IPS-15b (cell line): ENCODE results near the gene PPP1R3G.

Source experiments
- H3K27me3 ChIP-seq: one replicate; pipeline ENCODE4 v1.6.1; 2013; ENCODE audit warnings: low read length; ENCODE audit not compliant: control insufficient read depth, insufficient read depth
- H3K36me3 ChIP-seq: one replicate; pipeline ENCODE4 v1.6.1; 2013; ENCODE audit warnings: low read length; ENCODE audit not compliant: control insufficient read depth, insufficient read depth
- H3K4me1 ChIP-seq: one replicate; pipeline ENCODE4 v1.6.1; 2013; ENCODE audit warnings: mild to moderate bottlenecking, low read length; ENCODE audit not compliant: control insufficient read depth, insufficient read depth
- H3K4me3 ChIP-seq: one replicate; pipeline ENCODE4 v1.5.1; 2013; ENCODE audit warnings: low read depth, low read length
- H3K9ac ChIP-seq: one replicate; pipeline ENCODE4 v1.6.1; 2013; ENCODE audit warnings: low read depth, mild to moderate bottlenecking, low read length
- H3K9me3 ChIP-seq: one replicate; pipeline ENCODE4 v1.6.1; 2013; ENCODE audit warnings: mild to moderate bottlenecking, low read length; ENCODE audit not compliant: control insufficient read depth, insufficient read depth

The PPP1R3G gene

DNA sequence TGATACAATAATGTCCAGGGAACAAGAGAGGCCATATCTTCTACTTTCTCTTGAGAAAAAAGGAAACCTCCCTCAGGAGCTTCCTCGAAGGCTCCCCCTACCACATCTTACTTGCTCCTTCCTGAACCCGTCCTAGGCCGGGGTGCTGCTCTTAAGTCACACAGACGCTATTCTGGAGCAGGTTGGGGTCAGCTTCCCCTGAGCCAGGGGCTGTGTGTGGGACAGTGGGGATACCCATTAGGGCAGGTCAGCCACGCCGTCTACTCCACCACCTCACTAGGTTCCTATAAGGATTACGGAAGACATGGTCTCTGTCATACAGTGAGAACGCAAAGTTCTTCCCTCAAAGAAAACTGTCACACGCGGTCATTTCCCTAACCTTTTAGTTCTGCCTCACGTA, 8.2 kb upstream of the PPP1R3G start:
- Histone ChIP-seq H3K4me1 (no peaks in the 10 kb centered on the region), H3K9me3 (no peaks in the 10 kb centered on the region), H3K36me3 (no peaks in the 10 kb centered on the region), H3K4me3 (no peak overlapping the region), H3K9ac (no peak overlapping the region), H3K27me3 (peaks cover 3% of the 10 kb centered on the region)

GRCh38 chr6:5078121-5078669, 6.9 kb upstream of the PPP1R3G start:
- H3K9ac ChIP-seq: no peak overlapping the region
- peaks cover 11% of the 10 kb centered on the region for H3K27me3 ChIP-seq
- H3K4me3 ChIP-seq: no peak overlapping the region
- no peaks in the 10 kb centered on the region for H3K9me3 ChIP-seq
- no peaks in the 10 kb centered on the region for H3K4me1 ChIP-seq
- no peaks in the 10 kb centered on the region for H3K36me3 ChIP-seq

DNA sequence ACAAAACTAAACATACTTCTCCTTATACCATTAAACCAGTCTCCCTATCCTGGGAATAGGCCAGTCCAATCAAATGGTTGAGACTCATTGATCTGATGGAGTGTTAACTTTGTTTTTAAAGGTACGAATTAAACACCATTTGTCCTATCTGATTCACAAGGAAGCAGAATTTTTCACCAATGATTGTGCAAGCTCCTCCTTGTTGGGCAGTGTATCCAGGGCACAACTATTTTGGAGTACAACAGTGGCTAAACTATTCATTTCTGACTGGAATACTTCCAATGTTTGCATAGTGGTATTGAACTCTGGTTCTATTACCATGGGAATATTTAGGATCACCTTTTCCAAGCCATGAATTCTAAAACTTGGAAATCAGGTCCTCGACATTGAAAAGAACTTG, 5.4 kb upstream of the PPP1R3G start:
- no peak overlapping the region for H3K9ac ChIP-seq
- H3K4me1 ChIP-seq: no peaks in the 10 kb centered on the region
- H3K36me3 ChIP-seq: no peaks in the 10 kb centered on the region
- H3K27me3 ChIP-seq: peaks cover 23% of the 10 kb centered on the region
- H3K4me3 ChIP-seq: no peak overlapping the region
- H3K9me3 ChIP-seq: no peaks in the 10 kb centered on the region

DNA sequence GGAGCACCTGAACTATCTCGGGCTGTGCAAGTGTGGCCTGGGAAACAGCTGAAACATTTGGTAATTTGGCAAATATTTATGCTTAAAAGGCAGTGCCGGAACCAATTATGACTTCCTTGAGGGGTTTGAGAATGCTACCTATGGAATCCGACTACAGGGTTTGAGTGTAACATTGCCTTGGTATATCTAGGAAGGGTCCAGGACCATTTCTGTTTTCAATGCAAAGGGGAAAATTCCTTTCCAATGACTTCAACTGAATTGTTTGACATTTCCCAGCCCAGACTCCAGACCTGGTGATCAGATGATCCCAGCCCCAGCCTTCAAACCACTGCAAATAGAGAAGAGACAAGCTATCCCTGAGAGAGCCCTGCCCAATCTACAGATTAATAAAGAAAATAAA, 4.6 kb upstream of the PPP1R3G start:
- H3K4me1 ChIP-seq: no peaks in the 10 kb centered on the region
- H3K9me3 ChIP-seq: no peaks in the 10 kb centered on the region
- H3K9ac ChIP-seq: no peak overlapping the region
- no peaks in the 10 kb centered on the region for H3K36me3 ChIP-seq
- peaks cover 30% of the 10 kb centered on the region for H3K27me3 ChIP-seq
- no peak overlapping the region for H3K4me3 ChIP-seq

- no peak overlapping the region for H3K4me3 ChIP-seq
- H3K27me3 ChIP-seq: peaks cover 35% of the 10 kb centered on the region
- H3K9me3 ChIP-seq: no peaks in the 10 kb centered on the region
- no peak overlapping the region for H3K9ac ChIP-seq
- no peaks in the 10 kb centered on the region for H3K4me1 ChIP-seq
- H3K36me3 ChIP-seq: no peaks in the 10 kb centered on the region
These were observed 4.0 kb upstream of the PPP1R3G start for GRCh38 chr6:5081182-5081581.

DNA sequence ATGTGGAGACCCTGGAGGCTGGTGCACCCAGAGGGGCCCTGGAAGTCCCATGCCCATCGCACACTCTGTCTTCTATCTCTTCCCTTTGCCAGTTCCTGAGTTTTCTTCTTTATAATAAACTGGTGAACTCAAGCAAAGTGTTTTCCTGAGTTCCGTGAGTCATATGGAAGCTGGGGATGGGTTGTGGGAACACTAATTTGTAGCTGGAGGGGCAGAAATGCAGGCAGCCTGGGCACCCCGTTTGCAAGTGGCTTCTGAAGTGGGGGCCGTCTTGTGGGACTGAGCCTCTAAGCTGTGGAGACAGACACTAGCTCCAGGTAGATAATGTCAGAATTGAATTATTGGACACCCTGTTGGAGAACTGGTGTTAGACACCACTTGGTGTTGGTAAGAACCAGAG, 3.2 kb upstream of the PPP1R3G start:
- peaks cover 43% of the 10 kb centered on the region for H3K27me3 ChIP-seq
- no peaks in the 10 kb centered on the region for H3K36me3 ChIP-seq
- no peak overlapping the region for H3K9ac ChIP-seq
- no peak overlapping the region for H3K4me3 ChIP-seq
- H3K4me1 ChIP-seq: no peaks in the 10 kb centered on the region
- no peaks in the 10 kb centered on the region for H3K9me3 ChIP-seq

- Histone ChIP-seq H3K4me1 (no peaks in the 10 kb centered on the region), H3K9me3 (no peaks in the 10 kb centered on the region), H3K27me3 (peaks cover 50% of the 10 kb centered on the region), H3K36me3 (no peaks in the 10 kb centered on the region), H3K4me3 (no peak overlapping the region), H3K9ac (no peak overlapping the region)
These were observed 2.4 kb upstream of the PPP1R3G start for GRCh38 chr6:5082487-5083306.

DNA sequence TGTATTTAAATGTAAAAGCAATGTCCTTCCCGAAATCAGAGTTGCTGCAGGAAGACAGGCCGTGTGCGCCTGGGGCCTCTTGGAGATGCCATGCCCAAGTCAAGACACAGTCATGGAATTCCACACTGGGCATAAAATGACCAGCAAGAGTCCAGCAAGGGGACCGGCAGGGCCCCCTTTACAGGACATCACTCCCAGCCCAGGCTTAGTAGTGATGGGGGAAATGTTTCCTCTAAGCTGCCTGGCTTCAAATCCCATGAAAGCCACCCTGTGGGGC, 1.9 kb upstream of the PPP1R3G start:
- H3K4me3 ChIP-seq: no peak overlapping the region
- H3K9ac ChIP-seq: no peak overlapping the region
- H3K4me1 ChIP-seq: no peaks in the 10 kb centered on the region
- H3K9me3 ChIP-seq: no peaks in the 10 kb centered on the region
- peaks cover 53% of the 10 kb centered on the region for H3K27me3 ChIP-seq
- H3K36me3 ChIP-seq: no peaks in the 10 kb centered on the region

DNA sequence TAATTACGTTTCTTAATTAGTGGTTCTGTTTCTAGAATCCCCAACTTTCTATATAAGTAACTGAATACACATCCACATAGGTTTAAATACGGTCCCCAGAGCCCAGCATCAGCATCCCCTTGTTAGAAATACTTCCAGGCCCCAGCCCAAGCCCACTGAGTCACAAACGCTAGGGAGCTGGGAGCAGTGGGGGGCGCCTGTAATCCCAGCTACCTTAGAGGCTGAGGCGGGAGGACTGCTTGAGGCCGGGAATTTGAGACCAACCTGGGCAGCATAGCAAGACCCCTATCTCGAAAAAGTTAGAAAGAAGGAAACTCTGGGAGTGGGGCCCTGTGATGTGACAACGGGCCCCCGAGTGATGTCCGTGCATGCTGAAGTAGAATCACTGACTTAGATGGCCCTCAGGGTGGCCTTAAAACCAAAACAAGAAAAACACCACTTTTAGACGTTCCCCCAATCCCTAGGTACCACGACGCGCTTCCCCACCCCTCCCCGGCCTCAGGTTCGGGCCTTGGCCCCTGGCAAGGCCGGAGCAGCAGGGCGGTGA, 1.3 kb upstream of the PPP1R3G start:
- H3K9ac ChIP-seq: no peak overlapping the region
- no peaks in the 10 kb centered on the region for H3K4me1 ChIP-seq
- H3K9me3 ChIP-seq: no peaks in the 10 kb centered on the region
- H3K4me3 ChIP-seq: no peak overlapping the region
- H3K36me3 ChIP-seq: no peaks in the 10 kb centered on the region
- H3K27me3 ChIP-seq: peaks cover 53% of the 10 kb centered on the region

- peak overlapping the region; percentile 52 for H3K4me3 ChIP-seq
- H3K9ac ChIP-seq: no peak overlapping the region
- no peaks in the 10 kb centered on the region for H3K9me3 ChIP-seq
- no peaks in the 10 kb centered on the region for H3K4me1 ChIP-seq
- no peaks in the 10 kb centered on the region for H3K36me3 ChIP-seq
- H3K27me3 ChIP-seq: peaks cover 53% of the 10 kb centered on the region
These were observed 771 bp upstream of the PPP1R3G start for GRCh38 chr6:5084360-5084780.

DNA sequence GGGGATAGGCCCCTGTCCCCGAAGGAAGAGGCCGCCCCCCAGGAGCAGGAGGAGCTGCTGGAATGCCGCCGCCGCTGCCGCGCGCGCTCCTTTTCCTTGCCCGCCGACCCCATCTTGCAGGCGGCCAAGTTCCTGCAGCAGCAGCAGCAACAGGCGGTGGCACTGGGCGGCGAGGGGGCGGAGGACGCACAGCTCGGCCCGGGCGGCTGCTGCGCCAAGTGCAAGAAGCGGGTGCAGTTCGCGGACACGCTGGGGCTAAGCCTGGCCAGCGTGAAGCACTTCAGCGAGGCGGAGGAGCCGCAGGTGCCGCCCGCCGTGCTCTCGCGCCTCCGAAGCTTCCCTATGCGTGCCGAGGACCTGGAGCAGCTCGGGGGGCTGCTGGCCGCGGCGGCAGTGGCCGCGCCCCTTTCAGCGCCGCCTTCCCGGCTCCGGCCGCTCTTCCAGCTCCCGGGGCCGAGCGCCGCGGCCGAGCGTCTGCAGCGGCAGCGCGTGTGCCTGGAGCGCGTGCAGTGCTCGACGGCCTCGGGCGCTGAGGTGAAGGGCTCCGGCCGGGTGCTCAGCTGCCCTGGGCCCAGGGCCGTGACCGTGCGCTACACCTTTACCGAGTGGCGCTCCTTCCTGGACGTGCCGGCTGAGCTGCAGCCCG, 630 bp downstream of the PPP1R3G start:
- Histone ChIP-seq H3K27me3 (peaks cover 53% of the 10 kb centered on the region), H3K9me3 (no peaks in the 10 kb centered on the region), H3K4me1 (no peaks in the 10 kb centered on the region), H3K9ac (no peak overlapping the region), H3K4me3 (peak overlapping the region; percentile 52), H3K36me3 (no peaks in the 10 kb centered on the region)
